ENCODE measurements around the gene OR10H4. TPM values are rescaled to one million over a fixed set of nuclear protein-coding genes. Genes with fewer than 3 reads are reported as not detected.

The OR10H4 gene
- total RNA-seq, 2 donors from 2014 or later: not detected

- Mint-ChIP-seq H3K36me3 (ENCODE audit: insufficient read depth in 2 of 2) (peaks cover 4 to 8% of the 10 kb centered on the region in 2 donors), H3K9me3 (peaks cover 1 to 9% of the 10 kb centered on the region in 2 donors), H3K4me1 (ENCODE audit: low read depth) (peaks cover 31% of the 10 kb centered on the region), H3K27me3 (ENCODE audit: low read depth) (no peaks in the 10 kb centered on the region), H3K4me3 (no peak overlapping the region), H3K27ac (no peak overlapping the region)
- DNase-seq: no peak
- ATAC-seq (replicated peaks in 1 of 2): no peak
Measured at GRCh38 chr19:15998166-15998565, 49.4 kb downstream of the OR10H4 start.

Other genes starting within 250 kb of the OR10H4 start
- gene OR10H2, start 221.0 kb upstream of the OR10H4 start, total RNA-seq: not detected
- not detected for gene OR10H3, start 211.0 kb upstream of the OR10H4 start, total RNA-seq
- not detected for gene OR10H5, start 161.3 kb upstream of the OR10H4 start, total RNA-seq
- gene OR10H1, start 133.3 kb upstream of the OR10H4 start, total RNA-seq: under 1 TPM in 1 of 2 donors, not detected in 1; 0.07 TPM
- gene CYP4F2, start 50.9 kb upstream of the OR10H4 start, total RNA-seq: under 1 TPM in 1 of 2 donors, not detected in 1; 0.19 TPM
- gene CYP4F11, start 14.5 kb upstream of the OR10H4 start, total RNA-seq: not detected
- 100 to 1,000 TPM; 427 to 456 TPM for gene TPM4, start 127.5 kb downstream of the OR10H4 start, total RNA-seq
- gene RAB8A, start 162.9 kb downstream of the OR10H4 start, total RNA-seq: 10 to 100 TPM; 95.9 to 99.2 TPM
- gene HSH2D, start 194.7 kb downstream of the OR10H4 start, total RNA-seq: 10 to 100 TPM; 29.9 to 37.2 TPM
- gene CIB3, start 224.5 kb downstream of the OR10H4 start, total RNA-seq: not detected
- 10 to 100 TPM; 47.0 to 49.5 TPM for gene FAM32A, start 236.4 kb downstream of the OR10H4 start, total RNA-seq
- gene AP1M1, start 248.9 kb downstream of the OR10H4 start, total RNA-seq: 100 to 1,000 TPM; 112 TPM